RKO (cell line): ENCODE results near the gene XYLT2.
"Not testable (repeated sequence)": the region's sequence is repeated elsewhere in the genome, so short reads cannot be mapped to it uniquely, and the experiment has no call there.

Experiments
- DNase-seq: peaks from one replicate; pipeline ENCODE4 v3.0.0-alpha.2; 2016; ENCODE audit warnings: low spot score

XYLT2 gene

DNA sequence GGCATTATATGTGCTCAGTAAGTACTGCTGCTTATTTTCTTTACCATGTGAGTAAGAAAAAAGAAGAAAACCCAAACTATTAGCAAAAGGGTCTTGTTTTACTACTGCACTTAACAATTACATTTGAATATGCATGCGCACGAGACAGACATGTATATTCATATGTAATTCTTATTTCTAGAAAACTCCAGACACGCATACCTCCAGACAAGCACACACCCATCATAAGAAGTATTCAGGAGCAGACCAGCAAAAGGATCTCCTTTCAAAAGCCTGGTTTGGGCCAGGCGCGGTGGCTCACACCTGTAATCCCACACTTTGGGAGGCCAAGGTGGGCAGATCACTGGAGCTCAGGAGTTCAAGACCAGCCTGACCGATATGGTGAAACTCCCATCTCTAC lies 43.6 kb downstream of the XYLT2 start:
- DNase-seq, result no peak

DNA sequence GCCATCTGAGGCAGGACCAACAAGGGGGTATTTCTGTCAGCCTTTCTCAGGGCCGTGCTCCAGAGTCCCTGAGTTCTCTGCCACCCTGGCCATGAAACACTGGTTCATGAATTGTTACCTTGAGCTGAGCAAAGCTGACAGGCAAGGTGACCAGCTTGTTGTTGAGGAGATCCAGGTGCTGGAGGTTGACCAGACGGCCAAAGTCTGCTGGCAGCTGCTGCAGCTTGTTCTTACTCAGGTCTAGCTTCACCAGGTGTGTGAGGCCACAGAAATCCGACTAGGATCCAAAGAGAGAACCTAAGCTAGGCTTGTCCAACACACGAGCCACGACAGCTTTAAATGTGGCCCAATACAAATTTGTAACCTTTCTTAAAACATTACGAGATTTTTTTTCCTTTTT lies 46.7 kb downstream of the XYLT2 start:
- DNase-seq, result no peak

DNA sequence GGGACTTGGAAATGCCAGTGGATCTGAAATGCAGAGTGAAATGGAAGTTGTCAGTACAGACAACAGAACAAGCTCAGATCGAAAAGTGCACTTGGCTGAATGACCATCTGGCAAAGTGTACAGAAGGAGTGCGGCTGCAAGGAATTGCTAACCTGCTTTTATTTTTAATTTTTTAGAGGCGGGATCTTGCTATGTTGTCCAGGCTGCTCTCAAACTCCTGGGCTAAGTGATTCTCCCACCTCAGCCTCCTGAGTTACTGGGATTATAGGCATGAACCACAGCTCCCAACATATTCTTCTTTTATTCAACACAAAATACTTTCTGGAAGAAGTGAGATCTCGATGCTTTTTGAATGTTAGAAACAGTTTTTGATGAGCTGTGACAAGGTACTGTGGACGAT lies 47.8 kb downstream of the XYLT2 start:
- DNase-seq, result no peak

DNA sequence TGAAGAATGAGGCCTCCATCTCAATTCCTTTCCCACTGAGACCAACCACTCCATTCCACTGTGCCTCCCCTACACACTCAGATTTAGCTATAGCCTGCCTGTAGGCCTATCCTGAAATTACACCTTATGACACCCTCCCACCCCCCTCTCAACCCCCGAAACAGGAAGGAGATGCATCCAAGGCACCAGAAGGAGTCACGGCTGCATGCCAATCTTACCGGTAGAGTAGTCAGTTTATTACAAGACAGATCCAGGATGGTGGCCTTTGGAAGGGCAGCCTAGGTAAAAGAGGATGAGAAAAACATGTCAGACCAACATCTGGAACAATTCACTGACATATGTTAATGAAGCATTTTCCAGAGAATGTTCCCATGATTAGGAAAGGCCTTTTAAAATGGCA lies 48.8 kb downstream of the XYLT2 start:
- DNase-seq, result peak; percentile 51

DNA sequence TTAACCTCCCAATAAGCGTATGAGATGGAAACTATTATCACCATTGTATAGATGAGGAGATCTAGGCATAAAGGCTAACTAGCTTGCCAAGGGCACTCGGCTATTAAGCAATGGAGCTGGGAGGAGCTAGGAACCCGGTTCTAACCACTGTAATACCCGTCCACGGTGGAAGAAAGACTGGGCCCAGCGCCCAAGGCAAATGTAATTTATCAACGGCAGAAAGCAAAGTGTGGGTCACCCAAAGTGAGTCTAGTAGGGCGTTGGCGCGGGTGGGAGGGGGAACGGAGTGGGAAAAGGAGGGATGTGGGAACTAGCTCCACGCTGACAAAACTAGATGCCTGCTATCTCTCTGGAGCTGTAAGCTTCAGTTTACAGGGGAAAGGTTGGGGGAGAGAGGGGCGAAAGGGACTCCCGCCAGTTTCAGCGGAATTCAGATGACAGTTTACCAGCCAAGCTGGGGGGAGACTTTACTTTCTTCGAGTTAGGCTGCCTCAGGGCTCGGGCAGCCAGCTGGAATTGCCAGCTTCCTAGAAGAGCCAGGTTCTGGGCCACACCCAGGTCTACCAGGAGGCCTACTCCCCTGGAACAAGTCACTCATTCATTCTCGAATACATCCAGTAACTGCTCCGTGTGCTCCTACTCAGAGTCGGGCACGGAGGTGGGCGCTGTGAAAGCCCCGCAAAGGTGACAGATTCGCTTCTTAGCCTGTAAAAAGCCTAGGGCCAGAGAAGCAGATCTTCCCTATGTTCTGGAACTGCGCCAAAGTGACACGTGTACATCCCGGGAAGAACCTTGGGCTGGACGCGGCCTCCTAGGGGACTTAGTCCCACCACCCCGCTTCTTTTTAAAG lies 50.6 kb downstream of the XYLT2 start:
- peak; percentile 67 for DNase-seq

DNA sequence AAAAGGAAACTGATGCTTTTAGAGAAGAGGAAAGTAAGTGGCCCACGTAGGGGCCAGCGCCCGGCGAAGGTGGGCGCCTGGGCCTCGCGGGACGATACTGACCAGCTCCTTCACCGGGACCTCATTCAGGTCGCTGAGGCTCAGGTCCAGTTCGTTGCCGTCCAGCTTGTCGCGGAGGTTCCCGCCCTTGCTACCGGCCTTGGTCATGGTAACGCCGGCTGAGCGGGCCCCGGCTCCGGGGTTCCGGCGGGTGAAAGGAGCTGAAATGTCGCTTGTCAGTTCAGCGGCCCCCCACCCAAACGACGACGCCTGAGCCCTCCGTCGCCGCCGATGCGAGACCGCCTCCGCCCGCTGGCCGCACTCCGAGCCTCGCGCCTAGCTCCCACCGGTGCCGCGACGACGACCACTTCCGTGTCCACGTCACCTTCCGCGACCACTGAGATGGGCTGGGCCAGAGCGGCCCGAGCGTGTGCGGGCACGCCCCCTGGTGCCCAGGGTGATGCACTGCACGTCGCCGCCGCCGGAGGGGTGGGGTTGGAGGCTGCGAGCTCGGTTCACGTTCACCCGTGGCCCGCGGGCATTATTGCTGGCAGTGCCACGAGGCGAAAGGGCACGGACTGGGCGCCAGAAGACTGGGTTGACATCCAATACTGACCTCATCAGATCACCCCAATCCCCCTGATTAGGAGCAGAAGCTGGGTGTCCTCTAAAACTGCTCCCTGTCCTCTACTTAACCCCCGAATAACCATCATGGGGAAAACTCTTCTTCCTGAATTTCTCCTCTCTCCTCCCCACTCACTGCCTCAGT lies 51.4 kb downstream of the XYLT2 start, which contains the start of gene LRRC59:
Gene LRRC59 (minus strand): TSS at position 413 of the 808 bp plus-strand sequence. CDS start 206 bp downstream, at position 207.
- DNase-seq, result peak; percentile 88

DNA sequence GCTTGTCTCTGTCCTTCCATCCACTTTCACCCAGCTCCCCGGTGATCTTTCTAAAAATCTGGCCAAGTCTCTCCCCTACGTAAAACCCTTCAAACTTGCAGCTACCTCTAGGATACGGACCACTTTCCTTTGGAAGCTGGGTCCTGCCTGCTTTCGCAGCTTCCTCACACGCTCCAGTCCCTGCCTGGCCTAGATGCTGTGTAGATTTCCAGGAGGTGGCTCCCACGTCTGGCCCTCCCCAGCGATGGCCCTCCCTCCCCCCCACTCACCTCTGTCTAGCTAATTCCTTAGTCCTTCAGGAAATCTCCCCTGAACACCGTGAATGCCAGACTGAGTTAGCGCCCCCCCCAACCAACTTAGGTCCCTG lies 52.0 kb downstream of the XYLT2 start:
- no peak for DNase-seq

DNA sequence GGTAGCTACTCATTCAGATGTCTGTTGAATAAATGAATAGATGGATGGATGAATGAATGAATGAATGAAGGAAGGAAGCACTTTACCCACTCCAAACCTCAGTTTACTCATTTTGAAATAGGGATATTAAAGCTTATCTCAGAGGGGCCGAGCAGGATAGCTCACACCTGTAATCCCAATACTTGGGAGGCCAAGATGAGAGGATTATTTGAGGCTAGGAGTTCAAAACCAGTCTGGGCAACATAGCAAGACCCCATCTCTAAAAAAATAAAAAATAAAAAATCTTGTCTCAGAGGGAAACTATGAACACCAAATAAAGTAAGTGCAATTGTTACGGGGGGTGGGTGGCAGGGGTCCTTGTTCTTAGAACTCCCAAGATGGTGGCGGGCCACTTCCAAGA lies 52.7 kb downstream of the XYLT2 start:
- DNase-seq, result not testable (repeated sequence)

DNA sequence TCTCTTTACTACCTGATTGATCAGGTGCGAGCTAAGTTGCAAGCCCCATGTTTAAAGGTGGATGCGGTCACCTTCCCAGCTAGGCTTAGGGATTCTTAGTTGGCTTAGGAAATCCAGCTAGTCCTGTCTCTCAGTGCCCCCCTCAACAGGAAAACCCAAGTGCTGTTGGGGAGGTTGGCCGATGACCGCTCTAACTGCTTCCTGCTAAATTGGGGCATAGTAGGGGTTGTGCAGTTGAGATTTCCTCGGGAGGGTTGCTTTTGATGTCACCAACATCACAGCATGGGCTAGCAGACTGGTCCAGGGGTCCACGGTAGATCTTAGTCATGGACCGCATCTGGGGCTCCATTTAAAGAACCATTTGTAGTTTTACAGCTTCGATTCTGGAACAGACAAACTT lies 53.7 kb downstream of the XYLT2 start:
- DNase-seq, result not testable (repeated sequence)

DNA sequence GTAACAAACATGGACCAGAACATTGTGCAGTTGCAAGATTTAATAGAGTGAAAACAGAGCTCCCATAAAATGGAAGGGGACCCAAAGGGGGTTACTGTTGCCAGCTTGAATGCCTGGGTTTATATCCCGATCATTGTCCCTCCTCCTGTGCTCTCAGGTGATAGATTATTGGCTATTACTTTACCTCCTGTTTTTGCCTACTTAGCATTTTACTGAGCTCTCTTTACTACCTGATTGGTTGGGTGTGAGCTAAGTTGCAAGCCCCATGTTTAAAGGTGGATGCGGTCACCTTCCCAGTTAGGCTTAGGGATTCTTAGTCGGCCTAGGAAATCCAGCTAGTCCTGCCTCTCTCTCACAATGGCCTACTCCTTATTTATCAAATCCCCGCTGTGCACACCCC lies 59.4 kb downstream of the XYLT2 start:
- not testable (repeated sequence) for DNase-seq

DNA sequence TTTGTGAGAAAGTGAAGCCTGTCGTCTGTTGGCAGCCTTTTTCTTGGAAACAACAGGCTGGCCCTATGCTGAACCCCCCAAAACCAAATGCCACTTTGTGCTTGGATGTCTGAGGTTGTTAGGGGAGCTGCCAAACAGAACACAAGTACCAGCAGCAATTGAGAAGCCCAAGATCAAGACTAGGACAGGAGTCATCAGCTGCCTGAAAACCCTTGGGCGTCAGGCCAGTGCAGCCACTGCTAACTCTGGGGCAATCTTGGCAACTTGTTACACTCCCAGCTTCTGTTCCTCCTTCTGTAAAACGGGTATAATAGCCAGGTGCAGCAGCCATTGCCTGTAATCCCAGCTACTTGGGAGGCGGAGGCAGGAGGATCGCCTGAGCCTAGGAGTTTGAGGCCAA lies 60.7 kb downstream of the XYLT2 start:
- DNase-seq, result no peak

DNA sequence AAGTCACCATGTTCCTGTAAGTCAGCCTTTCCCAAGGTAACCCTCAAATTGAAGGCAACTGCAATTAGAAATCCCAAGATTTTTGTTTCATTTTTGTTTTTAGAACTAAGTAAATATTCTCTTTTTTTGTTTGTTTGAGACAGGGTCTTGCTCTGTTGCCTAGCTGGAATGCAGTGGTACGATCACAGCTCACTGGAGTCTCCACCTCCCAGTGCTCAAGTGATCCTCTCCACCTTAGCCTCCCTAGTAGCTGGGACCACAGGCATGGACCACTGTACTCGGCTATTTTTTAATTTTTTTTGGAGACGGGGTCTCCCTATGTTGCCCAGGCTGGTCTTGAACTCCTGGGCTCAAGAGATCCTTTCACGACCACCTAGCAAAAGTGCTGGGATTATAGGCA lies 62.0 kb downstream of the XYLT2 start:
- no peak for DNase-seq
